Measurements from ENCODE around the gene GJA8. TPM values are rescaled to one million over a fixed set of nuclear protein-coding genes. Genes with fewer than 3 reads are reported as not detected.
A peak's percentile ranks its signal among the peaks of the same experiment; 100 is the strongest.
"Not testable (repeated sequence)": the region's sequence is repeated elsewhere in the genome, so short reads cannot be mapped to it uniquely, and the experiment has no call there.

The GJA8 gene
- total RNA-seq, 1 experiment from 2014 or later: not detected

DNA sequence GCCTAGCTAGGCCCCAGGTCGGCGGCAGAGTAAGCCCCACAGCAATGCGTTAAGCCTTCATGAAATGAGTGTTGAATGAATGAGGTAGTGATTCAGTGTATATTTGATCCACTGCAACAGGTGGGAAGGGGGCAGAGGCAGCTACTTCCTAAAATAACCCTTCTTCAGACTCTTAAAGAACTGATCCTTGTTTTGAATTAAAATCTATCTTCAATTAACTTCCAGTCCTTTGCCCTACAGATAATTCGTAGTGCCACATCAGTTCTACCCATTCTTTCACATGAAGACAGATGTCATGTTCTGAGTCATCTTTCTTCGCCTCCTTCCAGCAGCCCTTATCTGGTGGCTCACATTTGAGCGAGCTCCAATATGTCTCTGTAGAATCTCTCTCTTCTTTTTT is 24.6 kb downstream of the GJA8 start:
- not testable (repeated sequence) for DNase-seq (ENCODE audit: low read depth)

DNA sequence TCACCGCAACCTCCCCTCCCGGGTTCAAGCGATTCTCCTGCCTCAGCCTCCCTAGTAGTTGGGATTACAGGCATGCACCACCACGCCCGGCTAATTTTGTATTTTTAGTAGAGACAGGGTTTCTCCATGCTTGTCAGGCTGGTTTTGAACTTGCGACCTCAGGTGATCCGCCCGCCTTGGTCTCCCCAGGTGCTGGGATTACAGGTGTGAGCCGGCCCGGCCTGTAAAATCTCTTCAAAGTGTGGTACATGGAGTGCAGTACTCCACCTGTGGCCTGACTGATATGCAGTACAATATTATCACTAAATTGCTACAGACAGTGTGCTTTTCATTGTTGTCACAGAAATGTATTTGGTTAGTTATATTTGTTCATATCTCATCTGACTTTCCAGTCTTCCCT is 25.1 kb downstream of the GJA8 start:
- not testable (repeated sequence) for DNase-seq (ENCODE audit: low read depth)

DNA sequence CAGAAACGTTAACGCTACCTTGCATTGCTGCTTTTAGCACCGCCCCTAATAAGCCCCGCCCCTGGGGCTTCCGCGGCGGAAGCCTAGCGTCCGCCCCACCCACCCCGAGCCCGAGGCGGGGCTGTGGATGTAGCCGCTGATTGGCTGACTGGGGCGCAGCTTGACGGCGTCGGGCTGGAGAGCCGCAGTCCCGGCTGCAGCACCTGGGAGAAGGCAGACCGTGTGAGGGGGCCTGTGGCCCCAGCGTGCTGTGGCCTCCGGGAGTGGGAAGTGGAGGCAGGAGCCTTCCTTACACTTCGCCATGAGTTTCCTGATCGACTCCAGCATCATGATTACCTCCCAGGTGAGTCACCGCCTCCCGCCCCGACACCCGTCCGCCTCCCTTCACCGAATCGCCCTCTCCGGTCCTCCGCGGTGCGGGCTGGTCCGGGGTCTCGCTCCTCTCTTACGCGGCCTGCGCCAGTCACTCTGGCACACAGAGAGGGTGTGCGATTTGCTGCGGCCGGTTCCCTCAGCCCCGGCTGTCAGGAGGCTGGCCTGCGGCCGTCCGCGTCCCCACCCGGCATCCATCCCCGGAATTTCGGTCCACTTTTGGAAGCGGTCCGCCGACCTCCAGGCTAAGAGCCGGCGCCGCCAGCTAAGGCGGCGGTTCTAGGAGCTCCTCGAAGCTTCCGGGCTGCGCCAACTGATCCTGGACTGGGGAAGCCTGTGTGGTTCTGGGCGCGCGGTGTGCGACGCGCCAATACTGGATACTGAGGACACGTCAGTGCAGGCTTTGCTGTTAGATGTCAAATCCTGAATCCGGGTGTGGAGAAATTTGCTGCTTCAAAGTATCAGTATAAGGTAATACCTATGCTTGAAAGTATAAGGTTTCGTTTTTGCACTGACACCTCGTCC is 25.9 kb downstream of the GJA8 start, which contains the start of gene GPR89B:
Gene GPR89B, plus strand, starts transcription at position 185 of the 897 bp plus-strand sequence. Its CDS starts 117 bp downstream, at position 302.
- peak; percentile 85 for DNase-seq (ENCODE audit: low read depth)

DNA sequence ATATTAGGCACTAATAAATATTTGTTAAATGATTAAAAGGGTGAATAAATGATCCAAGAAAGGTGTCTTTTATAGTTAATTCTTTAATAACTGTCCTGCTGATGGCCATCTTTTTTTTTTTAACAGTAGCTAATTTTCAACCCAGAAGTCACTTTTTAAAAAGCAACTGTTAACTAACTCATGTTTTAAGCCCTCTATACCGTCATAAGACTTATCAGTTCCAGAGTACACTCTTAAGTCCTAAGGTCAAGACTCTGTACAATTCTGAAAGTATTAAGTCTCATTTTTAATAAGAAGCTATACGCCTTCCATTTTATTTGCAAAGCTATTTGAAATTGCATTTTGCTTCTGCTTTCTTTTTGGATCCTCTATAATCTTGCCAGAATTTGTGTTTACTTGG is 28.5 kb downstream of the GJA8 start:
- DNase-seq (ENCODE audit: low read depth): not testable (repeated sequence)

DNA sequence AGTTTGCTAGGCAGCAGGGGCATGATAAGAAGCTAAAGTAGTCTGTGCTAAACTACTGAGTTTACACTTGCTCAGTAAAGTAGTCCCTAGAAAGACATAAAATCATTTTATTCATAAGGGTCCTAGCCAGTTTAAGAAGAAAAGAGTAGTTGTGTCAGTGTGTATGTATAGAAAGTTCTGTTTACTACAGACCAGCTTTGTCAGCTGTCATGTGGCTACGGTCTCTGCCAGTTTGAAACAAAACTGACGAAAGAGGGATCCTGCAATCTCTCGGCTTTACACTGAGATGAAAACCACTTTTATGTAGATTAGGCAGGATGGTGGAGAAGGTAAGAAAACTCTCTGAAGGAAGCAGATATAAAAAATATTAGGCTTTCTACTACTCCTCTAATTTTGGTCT is 32.7 kb downstream of the GJA8 start:
- not testable (repeated sequence) for DNase-seq (ENCODE audit: low read depth)

DNA sequence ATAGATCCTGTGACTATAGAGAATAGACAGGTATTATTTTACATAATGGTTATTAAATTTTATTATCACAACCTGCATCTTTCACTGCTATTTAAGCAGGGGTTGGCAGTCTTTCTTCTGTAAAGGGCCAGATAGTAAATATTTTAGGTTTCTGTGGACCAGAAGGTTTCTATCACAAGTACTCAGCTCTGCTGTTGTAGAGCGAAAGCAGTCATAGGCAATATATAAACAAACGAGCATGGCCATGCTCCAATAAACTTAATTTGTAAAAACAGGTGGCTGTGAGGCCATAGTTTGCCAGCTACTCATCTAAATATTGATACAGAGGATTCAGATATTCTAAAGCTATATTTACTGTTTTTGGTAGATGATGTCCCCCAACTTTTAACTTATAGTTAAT is 37.9 kb downstream of the GJA8 start:
- not testable (repeated sequence) for DNase-seq (ENCODE audit: low read depth)

DNA sequence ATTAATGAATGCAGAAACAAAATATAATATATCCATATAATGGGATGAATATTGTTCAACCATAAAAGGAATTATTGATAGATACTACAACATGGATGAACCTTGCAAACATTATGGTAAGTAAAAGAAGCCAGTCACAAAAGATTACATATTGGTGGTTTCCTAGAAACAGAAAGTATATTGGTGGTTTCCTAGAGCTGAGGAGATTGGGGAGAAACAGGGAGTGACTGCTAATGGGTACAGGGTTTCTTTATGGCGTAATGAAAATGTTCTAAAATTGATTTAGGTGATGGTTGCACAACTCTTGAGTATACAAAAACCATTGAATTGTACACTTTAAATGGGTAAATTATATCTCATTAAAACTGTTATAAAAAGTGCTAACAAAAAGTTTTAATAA is 40.0 kb downstream of the GJA8 start:
- not testable (repeated sequence) for DNase-seq (ENCODE audit: low read depth)

DNA sequence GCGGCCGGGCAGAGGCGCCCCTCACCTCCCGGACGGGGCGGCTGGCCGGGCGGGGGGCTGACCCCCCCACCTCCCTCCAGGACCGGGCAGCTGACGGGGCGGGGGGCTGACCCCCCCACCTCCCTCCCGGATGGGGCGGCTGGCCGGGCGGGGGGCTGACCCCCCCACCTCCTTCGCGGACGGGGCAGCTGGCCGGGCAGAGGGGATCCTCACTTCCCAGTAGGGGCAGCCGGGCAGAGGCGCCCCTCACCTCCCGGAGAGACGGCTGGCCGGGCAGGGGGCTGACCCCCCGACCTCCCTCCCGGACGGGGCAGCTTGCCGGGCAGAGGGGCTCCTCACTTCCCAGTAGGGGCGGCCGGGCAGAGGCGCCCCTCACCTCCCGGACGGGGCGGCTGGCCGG is 46.9 kb downstream of the GJA8 start:
- not testable (repeated sequence) for DNase-seq (ENCODE audit: low read depth)

Other genes with a start within 250 kb of the GJA8 start
- gene ACP6, start 232.3 kb upstream of the GJA8 start, total RNA-seq (2014; rRNA removed; shearing (Covaris generic)): 14.1 and 20.3 TPM in 2 replicates
- not detected in 2 replicates for gene GJA5, start 142.2 kb upstream of the GJA8 start, total RNA-seq (2014; rRNA removed; shearing (Covaris generic))
- 6.8 and 7.4 TPM in 2 replicates for gene GPR89B, start 25.6 kb downstream of the GJA8 start, total RNA-seq (2014; rRNA removed; shearing (Covaris generic))
- gene NBPF11, start 249.5 kb downstream of the GJA8 start, total RNA-seq (2014; rRNA removed; shearing (Covaris generic)): 2.0 and 2.6 TPM in 2 replicates